Stimulated activated CD4-positive, alpha-beta T cell treated with anti-CD3 and anti-CD28 coated beads, TNF-alpha, amount 100 ng/mL, for 1 hour (primary cell): ENCODE data around the gene FXN.
"Not testable (repeated sequence)": the region's sequence is repeated elsewhere in the genome, so short reads cannot be mapped to it uniquely, and the experiment has no call there.

Experiments used
- DNase-seq, 3 donors: peaks; one replicate each; pipeline ENCODE4 v3.0.0-alpha.2; 2020; ENCODE audit warnings: low read depth in 3 of 3, low spot score in 1 of 3

Gene FXN

GRCh38 chr9:69065660-69066059, 30.1 kb downstream of the FXN start:
- no peak for DNase-seq

GRCh38 chr9:69066955-69067354, 31.4 kb downstream of the FXN start:
- DNase-seq = no peak

DNA sequence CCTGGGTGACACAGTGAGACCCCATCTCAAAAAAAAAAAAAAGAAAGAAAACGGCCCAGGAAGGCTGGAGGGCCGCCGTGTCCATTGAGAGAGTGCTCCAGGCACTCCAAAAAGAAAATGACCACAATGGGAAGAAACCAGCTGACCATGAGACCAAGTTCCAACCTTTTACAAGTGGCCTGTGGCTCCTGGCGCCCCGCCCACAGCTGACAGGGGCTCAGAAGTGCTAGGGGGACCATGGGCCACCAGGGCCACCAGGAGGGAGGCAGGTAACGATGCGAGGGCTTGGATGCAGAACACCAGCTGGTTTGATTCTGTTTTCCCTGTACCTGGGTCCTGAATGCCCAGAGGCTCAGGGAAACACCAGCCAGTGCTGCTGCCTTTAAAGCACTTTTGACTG, 34.6 kb downstream of the FXN start:
- DNase-seq = no peak

- DNase-seq = no peak
Measured at GRCh38 chr9:69071059-69071458, 35.5 kb downstream of the FXN start.

GRCh38 chr9:69073103-69073502, 37.6 kb downstream of the FXN start:
- no peak for DNase-seq

GRCh38 chr9:69074801-69075200, 39.2 kb downstream of the FXN start:
- DNase-seq = no peak

- DNase-seq = no peak
Measured at GRCh38 chr9:69076550-69076949, 41.0 kb downstream of the FXN start.

DNA sequence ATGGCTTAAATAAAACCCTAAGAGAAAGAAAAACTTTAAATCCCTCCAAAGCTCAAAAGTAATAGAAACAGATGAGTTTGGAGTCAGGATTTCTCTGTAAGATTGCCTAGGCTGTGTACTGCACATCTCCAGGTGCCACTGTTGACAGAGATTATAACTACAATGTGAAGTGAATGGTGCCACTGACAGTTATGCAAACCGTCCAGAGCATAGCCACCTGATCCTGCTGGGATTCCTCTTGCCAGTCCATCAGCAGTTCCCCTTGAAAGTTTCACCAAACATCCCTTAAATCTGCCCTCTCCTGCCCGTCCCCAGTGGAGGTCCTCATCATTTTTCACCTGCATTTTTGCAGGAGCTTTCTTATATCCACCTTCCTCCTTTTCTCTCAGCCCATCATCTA, 42.5 kb downstream of the FXN start:
- DNase-seq = no peak

DNA sequence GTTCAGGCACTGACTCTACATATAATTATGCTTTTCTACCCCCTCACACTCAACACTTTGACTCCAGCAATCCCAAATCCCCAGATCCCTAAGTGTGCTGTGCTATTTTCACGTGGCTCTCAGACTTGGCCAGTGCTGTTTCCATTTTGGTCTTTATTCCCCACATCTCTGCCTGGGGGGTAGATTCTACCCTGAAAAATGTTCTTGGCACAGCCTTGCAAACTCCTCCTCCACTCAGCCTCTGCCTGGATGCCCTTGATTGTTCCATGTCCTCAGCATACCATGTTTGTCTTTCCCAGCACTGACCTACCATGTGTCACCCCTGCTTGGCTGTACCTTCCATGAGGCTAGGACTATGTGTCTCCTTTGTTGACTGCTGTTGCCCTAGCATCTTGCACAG, 43.0 kb downstream of the FXN start:
- DNase-seq = no peak

DNA sequence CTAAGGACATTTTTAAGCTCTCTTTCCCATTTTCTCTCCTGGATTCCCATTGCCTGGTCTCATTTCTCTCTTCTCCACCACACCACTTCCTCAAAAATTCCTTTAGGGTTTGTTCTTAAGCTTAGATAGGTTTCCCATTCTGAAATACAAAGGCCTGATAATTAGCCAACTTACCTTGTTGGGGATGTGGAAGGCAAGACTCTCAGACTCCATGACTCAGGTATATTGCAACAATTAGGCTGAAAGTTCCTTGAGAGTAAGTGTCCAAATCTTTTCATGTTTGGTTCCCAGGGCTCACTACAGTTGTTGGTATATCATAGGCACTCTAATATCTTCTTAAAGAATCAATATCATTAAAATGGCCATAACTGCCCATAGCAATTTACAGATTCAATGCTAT, 43.6 kb downstream of the FXN start:
- no peak for DNase-seq

DNA sequence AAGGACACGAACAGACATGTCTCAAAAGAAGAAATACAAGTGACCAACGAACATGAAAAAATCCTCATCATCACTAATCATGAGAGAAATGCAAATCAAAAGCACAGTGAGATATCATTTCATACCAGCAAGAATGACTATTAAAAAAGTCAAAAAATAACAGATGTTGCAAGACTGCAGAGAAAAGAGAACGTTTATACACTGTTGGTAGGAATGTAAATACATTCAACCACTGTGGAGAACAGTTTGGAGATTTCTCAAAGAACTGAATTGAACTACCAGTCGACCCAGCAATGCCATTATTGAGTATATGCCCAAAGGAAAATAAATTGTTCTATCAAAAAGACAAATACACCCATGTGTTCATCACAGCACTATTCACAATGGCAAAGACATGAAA, 45.7 kb downstream of the FXN start:
- no peak for DNase-seq

GRCh38 chr9:69083321-69083720, 47.8 kb downstream of the FXN start:
- DNase-seq = no peak

- DNase-seq = no peak
Measured at GRCh38 chr9:69085569-69086283, 50.2 kb downstream of the FXN start.

- no peak for DNase-seq
Measured at GRCh38 chr9:69086312-69086711, 50.8 kb downstream of the FXN start.

- DNase-seq = no peak
Measured at GRCh38 chr9:69086769-69087168, 51.2 kb downstream of the FXN start.

GRCh38 chr9:69089082-69089481, 53.5 kb downstream of the FXN start:
- no peak for DNase-seq

GRCh38 chr9:69089491-69089890, 53.9 kb downstream of the FXN start:
- no peak for DNase-seq

GRCh38 chr9:69090140-69090750, 54.7 kb downstream of the FXN start:
- no peak for DNase-seq

DNA sequence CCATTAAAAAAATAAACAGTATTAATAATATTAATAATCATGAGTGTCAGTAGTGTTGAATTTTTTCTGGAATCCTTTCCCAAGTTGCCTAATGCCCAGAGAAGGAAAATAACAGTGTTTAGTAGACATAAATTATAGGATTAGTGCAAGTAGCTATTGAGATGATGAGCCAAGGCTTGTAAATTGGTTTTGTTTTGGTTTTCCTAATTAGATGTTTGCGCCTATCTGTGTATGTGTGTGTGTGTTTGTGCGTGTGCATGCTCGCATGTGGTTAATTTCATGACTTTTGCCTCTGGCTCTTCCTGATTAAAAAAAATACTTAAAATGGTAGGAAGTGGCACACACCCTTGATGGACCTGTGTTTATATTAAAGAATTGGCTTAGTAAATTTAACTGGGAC, 55.4 kb downstream of the FXN start:
- no peak for DNase-seq

GRCh38 chr9:69093471-69094103, 58.0 kb downstream of the FXN start:
- DNase-seq = no peak

- DNase-seq = not testable (repeated sequence)
Measured at GRCh38 chr9:69094361-69095135, 59.0 kb downstream of the FXN start.

DNA sequence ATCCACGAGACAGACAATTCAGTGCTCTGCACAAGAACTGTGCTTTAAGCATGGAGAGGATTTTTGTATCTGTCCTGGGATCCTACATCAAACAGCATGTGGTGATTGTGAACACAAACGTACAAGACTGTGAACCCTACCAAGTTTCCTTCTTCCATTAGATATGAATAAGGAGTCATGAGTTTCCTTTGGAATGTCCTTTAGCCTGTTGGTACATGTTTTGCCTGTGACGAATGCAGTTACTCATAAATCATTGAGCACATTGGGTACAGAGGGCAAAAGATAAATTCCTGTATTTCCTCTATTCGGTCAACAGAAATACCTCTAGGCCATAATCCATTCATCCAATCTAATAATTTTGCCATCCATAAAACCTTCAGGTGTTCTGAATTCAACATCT, 61.5 kb downstream of the FXN start:
- DNase-seq = no peak
